Measurements from ENCODE around the gene WRAP53.
A peak's percentile ranks its signal among the peaks of the same experiment; 100 is the strongest.
"Not testable (repeated sequence)": the region's sequence is repeated elsewhere in the genome, so short reads cannot be mapped to it uniquely, and the experiment has no call there.

Gene WRAP53

DNA sequence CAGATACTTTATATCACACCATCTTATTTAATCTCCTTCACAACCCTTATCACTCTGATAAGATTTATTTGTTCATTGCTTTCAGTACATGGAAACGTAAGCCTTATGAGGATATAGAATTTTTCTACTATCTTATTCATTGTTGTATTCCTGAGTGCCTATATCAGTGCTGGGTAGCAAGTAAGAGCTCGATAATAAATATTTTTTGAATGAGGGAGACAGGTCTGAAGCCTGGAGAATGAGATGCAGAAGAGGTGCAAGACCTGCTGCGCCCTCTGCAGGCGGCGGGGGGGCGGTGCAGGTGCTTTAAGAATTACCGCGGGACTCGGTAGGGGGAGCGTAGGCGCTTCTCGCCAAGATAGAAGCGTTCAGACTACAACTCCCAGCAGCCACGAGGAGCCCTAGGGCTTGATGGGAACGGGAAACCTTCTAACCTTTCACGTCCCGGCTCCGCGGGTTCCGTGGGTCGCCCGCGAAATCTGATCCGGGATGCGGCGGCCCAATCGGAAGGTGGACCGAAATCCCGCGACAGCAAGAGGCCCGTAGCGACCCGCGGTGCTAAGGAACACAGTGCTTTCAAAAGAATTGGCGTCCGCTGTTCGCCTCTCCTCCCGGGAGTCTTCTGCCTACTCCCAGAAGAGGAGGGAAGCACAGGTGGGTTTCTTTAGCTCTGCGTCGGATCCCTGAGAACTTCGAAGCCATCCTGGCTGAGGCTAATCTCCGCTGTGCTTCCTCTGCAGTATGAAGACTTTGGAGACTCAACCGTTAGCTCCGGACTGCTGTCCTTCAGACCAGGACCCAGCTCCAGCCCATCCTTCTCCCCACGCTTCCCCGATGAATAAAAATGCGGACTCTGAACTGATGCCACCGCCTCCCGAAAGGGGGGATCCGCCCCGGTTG is at the start of gene WRAP53:
Gene WRAP53, plus strand, starts transcription at position 570 of the 900 bp plus-strand sequence. Its CDS starts 172 bp downstream, at position 742.
- peak within 1 kb of the TSS; percentile 99 for H3K4me3 ChIP-seq (ENCODE audit: low read depth, low read length)
- ChIA-PET POLR2A (interaction anchor here (0.7 to 3.0 kb wide), 14 partner anchors 11 to 486 kb away, joined by 3 to 21 read pairs (median 4); partner anchors contain the start of genes CD68, EFNB3, FXR2 and MPDU1), CTCF (interaction anchor here (0.6 to 9.5 kb wide), 70 partner anchors 12 to 761 kb away, joined by 3 to 201 read pairs (median 5); partner anchors contain the start of genes ATP1B2, CD68, EFNB3 and FXR2)
- peak; percentile 94 for DNase-seq (ENCODE audit: low read depth, low spot score)
- TF ChIP-seq, protein P1, sequence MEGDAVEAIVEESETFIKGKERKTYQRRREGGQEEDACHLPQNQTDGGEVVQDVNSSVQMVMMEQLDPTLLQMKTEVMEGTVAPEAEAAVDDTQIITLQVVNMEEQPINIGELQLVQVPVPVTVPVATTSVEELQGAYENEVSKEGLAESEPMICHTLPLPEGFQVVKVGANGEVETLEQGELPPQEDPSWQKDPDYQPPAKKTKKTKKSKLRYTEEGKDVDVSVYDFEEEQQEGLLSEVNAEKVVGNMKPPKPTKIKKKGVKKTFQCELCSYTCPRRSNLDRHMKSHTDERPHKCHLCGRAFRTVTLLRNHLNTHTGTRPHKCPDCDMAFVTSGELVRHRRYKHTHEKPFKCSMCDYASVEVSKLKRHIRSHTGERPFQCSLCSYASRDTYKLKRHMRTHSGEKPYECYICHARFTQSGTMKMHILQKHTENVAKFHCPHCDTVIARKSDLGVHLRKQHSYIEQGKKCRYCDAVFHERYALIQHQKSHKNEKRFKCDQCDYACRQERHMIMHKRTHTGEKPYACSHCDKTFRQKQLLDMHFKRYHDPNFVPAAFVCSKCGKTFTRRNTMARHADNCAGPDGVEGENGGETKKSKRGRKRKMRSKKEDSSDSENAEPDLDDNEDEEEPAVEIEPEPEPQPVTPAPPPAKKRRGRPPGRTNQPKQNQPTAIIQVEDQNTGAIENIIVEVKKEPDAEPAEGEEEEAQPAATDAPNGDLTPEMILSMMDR (IDR thresholded peaks at IDR 0.05; ENCODE audit: insufficient read depth, low read length, missing control alignments): peak; percentile 94

DNA sequence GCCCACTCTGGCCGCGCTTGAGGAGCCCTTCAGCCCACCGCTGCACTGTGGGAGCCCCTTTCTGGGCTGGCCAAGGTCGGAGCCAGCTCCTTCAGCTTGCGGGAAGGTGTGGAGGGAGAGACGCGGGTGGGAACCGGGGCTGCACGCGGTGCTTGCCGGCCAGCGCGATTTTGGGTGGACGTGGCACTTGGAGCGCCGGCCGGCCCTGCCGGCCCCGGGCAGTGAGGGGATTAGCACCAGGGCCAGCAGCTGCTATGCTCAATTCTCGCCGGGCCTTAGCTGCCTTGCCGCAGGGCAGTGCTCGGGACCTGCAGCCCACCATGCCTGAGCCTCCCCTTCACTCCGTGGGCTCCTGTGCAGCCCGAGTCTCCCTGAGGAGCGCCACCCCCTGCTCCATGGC is 47.5 kb upstream of the WRAP53 start:
- no peak overlapping the region for H3K4me3 ChIP-seq (ENCODE audit: low read depth, low read length)
- ChIA-PET CTCF (interaction anchor here (0.8 to 2.8 kb wide), 4 partner anchors 7 to 47 kb away, joined by 3 to 24 read pairs (median 5); partner anchors contain the start of genes SHBG and TP53), POLR2A (no interaction called here)
- no peak for DNase-seq (ENCODE audit: low read depth, low spot score)
- TF ChIP-seq, protein P1 (IDR thresholded peaks at IDR 0.05; ENCODE audit: insufficient read depth, low read length, missing control alignments): no peak

DNA sequence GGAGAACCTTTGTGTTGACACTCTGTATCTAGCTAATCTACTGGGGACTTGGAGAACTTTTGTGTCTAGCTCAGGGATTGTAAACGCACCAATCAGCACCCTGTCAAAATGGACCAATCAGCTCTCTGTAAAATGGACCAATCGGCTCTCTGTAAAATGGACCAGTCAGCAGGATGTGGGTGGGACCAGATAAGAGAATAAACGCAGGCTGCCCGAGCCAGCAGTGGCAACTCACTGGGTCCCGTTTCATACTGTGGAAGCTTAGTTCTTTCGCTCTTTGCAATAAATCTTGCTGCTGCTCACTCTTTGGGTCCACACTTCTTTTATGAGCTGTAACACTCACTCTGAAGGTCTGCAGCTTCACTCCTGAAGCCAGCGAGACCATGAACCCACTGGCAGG is 46.6 kb upstream of the WRAP53 start:
- CTCF ChIA-PET: interaction anchor here (0.8 to 2.8 kb wide), 7 partner anchors 8 to 345 kb away, joined by 3 to 24 read pairs (median 5); partner anchors contain the start of genes SHBG and TP53
- DNase-seq (ENCODE audit: low read depth, low spot score); POLR2A ChIA-PET; H3K4me3 ChIP-seq (ENCODE audit: low read depth, low read length): not testable (repeated sequence)

DNA sequence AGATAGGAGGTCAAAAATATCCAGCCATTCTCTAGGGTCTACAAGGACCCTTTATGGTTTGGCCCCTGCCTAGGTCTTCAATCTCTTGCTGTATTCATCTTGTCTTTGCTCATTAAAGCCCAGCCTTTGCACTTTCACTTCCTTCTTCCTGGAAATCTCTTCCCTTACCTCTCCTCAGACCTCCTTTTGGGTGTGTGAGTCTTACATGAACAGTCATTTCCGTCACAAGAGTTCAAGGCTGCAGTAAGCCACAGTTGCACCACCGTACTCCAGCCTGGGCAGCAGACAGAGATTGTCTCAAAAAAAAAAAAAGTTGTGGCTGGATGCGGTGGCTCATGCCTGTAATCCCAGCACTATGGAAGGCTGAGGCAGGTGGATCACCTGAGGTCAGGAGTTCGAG is 43.5 kb upstream of the WRAP53 start:
- ChIA-PET POLR2A (no interaction called here), CTCF (no interaction called here)
- TF ChIP-seq, protein P1 (IDR thresholded peaks at IDR 0.05; ENCODE audit: insufficient read depth, low read length, missing control alignments): no peak
- no peak for DNase-seq (ENCODE audit: low read depth, low spot score)
- H3K4me3 ChIP-seq (ENCODE audit: low read depth, low read length): no peak overlapping the region

DNA sequence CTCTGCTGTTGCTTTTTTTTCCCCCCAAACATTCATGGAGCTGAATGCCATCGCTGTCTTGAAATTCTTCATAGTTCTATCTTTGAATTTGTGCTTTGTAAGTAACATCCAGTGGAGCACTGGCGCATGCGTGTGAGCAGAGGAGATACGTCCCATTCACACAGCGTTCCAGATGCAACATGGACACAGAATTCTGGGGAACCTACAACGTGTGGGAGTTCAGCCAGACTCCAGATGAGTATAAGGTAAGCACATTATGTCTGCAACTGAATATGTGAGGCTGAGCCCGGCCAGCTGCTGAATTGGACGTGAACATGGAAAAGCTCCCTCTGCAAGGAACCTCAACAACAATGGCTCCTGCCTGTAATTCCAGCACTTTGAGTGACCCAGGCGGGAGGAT is 41.8 kb upstream of the WRAP53 start:
- H3K4me3 ChIP-seq (ENCODE audit: low read depth, low read length): no peak overlapping the region
- DNase-seq (ENCODE audit: low read depth, low spot score): no peak
- ChIA-PET POLR2A (no interaction called here), CTCF (interaction anchor here (0.9 to 3.4 kb wide), 3 partner anchors 14 to 56 kb away, joined by 3 to 15 read pairs (median 4); partner anchors contain the start of genes SOX15 and WRAP53)
- TF ChIP-seq, protein P1 (IDR thresholded peaks at IDR 0.05; ENCODE audit: insufficient read depth, low read length, missing control alignments): no peak

DNA sequence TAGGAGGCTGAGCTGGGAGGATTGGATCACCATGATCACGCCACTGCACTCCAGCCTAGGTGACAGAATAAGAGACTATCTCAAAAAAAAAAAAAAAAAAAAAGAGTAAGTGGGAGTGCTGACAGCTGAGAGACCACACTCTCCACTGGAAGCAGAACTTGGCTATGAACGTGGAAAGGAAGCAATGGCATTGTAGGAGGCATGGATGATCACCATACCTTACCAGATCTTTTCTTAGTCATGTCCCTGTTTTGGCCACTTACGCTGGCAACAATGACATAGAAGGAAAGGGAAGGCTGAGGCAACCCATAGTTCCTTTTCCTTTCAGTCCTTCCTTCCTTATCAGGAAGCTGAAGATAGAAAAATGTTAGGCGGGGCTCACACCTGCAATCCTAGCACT is 41.3 kb upstream of the WRAP53 start:
- TF ChIP-seq, protein P1 (IDR thresholded peaks at IDR 0.05; ENCODE audit: insufficient read depth, low read length, missing control alignments): no peak
- DNase-seq (ENCODE audit: low read depth, low spot score): no peak
- ChIA-PET CTCF (interaction anchor here (1.3 to 3.4 kb wide), 3 partner anchors 15 to 57 kb away, joined by 4 to 15 read pairs (median 4); partner anchors contain the start of genes SOX15 and WRAP53), POLR2A (no interaction called here)
- H3K4me3 ChIP-seq (ENCODE audit: low read depth, low read length): no peak overlapping the region

All from AG04449 (cell line).